Activated CD8-positive, alpha-beta memory T cell treated with anti-CD3 and anti-CD28 coated beads for 1 hour (primary cell): ENCODE data around the gene UNC5CL.

Experiments used
- DNase-seq, 2 donors: peaks; one replicate each; pipeline ENCODE4 v3.0.0-alpha.2; 2020; ENCODE audit warnings: low read depth in 1 of 2; ENCODE audit errors: extremely low read depth in 1 of 2

UNC5CL gene

GRCh38 chr6:40977695-40978094 is 61.3 kb downstream of the UNC5CL start:
- DNase-seq, result no peak

- DNase-seq, result no peak
Observed at GRCh38 chr6:40977085-40977484, 61.9 kb downstream of the UNC5CL start.
